NCI-H748 treated with DMSO at 0.1 percent for 48 hours (cell line): Measurements from ENCODE around the gene UBE2J2.

ENCODE experiments used
- DNase-seq: peaks from one replicate; lab custom pipeline; 2025; lab: John Stamatoyannopoulos, UW

The UBE2J2 gene

DNA sequence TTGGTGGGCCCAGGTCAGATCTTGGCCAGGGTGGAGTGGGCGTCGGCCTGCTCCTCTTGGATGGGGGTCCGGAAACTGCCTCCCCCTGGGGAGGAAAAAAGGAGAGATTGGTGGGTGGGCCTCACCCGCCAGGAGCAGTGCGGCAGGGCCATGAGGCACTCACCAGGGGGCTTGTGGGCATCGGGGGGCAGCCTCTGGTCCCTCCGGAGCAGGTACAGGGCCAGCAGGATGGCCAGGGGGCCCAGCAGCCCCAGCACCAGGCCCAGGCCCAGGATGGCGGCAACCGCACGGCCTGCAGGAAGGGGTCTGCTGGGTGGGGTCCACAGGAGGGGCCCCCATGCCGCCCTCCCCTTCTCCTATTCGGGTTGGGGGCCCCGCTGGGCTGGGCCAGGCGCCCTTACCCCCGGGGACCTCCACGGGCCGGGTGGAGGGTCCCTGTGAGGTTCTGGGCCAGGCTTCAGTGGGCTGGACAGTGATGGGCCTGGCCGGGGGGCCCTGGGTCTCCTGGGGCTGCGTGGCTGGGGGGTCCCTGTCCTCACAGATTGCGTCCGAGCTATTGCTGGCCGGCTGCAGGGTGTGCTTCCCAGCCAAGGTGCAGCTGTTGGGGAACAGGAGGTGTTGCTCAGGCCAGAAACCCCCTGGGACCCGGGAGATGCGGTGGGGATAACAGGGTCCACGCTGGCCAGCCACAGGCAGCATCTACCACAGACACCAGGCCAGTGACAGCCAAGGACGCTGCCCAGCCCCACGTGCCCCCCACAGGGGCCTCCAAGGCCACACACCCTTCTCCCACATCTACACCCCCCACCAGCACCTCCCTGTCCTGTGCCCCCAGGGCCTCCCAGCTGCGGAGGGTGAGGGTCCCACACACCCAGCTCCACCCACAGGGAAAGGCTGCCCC lies 61.9 kb downstream of the UBE2J2 start:
- no peak for DNase-seq

DNA sequence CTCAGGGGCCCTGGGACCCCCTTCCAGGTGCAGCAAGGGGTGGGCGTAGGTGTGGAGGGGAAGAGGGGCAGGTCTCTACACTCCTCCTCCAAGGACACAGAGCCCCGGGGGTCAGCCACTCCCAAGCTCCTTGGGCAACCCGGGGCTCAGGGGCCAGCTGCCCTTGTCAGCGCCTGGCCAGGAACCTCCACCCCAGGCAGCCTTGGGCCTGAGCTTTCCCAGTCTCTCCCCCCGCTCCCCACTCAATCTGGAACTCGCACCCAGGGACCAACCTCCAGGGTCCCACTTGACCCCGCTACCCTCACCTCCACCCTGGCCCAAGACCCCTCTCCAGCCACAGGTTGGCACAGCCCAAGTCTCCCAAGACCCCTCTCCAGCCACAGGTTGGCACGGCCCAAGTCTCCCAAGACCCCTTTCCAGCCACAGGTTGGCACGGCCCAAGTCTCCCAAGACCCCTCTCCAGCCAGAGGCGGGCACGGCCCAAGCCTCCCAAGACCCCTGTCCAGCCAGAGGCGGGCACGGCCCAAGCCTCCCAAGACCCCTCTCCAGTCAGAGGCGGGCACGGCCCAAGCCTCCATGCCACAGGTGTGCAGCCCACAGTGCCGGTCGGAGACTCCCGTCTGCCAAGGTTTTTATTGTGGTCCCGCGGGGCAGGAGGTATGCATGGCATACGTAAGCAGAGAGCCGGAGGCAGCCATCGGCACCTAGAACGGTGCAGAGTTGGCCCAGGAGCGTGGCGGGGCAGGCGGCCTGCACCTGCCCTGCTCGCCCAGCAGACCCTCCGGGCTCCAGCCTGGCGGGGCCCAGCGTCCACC lies 62.7 kb downstream of the UBE2J2 start:
- DNase-seq = no peak

DNA sequence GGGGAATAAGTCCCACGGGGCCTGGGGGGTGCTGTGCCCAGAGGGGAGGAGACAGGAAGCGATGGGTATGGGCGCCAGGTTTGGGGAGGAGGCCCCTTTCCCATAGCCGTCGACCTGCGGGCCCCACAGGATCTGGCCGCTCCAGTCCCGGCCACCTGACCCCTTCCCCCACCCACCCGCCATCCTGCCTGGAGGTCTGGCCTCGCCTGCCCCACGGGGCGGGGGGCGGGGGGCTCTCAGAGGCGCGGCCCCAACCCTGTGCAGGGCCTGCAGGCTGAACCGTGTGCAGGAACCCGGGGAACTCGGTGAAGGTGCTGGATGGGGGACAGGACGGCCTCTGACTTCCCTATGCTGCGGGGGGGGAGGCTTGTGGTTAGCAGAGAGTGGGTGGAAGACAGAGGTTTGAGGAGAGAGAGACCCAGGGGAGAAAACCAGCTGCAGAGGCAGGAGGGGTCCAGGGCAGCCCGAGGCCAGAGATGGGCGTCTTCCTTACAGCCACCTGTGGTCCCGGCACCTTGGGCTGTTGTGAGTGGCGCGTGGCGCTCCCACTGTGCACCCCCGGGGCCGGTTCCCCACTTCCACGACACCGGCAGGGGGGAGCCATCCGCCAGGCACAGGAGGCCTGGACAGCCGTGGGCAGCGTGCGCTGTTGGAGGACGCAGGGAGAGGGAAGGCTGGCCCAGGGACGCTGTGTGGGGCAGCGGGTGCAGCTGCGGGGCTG lies 64.8 kb downstream of the UBE2J2 start:
- no peak for DNase-seq

DNA sequence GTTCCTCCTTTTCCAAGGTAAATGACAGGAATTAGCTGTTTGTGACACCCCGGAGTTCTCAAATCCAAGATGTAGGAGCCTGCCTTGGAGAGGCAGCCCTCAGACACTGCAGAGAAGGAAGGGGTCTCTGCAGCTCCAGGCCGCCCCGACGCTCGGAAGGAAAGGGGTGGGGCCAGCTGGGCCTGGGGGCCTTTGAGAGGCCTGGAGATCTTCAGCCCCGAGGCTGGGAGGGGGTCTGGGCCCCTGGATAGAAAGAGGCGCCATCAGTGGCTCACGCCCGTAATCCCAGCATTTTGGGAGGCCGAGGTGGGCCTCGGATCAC lies 66.1 kb downstream of the UBE2J2 start:
- DNase-seq = no peak

DNA sequence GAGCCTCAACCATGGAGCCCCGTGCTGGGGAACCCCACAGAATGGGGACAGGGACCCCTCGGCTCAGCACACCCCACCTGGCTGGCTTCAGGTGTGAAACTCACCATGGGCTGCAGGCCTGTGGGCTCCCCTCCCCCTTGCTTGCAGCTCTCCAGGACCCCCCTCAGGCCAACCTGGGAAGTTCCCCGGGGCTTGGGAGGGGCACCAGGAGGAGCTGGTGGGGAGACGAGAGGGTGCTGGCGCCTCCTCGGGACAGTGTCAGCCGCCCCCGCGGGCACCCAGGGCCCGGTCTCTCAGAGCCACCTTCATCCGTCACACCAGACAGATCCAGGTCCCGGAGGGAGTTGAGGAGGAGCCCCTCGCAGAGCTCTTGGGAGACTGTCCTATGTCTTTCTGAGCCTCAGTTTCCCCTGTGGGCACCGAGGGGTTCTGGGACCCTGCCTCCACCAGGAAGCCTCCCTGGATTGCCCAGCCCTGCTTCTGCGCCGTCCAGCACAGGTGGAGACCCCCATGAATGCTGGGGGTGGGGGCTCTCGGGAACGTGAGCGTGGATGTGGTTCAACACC lies 66.6 kb downstream of the UBE2J2 start:
- no peak for DNase-seq

DNA sequence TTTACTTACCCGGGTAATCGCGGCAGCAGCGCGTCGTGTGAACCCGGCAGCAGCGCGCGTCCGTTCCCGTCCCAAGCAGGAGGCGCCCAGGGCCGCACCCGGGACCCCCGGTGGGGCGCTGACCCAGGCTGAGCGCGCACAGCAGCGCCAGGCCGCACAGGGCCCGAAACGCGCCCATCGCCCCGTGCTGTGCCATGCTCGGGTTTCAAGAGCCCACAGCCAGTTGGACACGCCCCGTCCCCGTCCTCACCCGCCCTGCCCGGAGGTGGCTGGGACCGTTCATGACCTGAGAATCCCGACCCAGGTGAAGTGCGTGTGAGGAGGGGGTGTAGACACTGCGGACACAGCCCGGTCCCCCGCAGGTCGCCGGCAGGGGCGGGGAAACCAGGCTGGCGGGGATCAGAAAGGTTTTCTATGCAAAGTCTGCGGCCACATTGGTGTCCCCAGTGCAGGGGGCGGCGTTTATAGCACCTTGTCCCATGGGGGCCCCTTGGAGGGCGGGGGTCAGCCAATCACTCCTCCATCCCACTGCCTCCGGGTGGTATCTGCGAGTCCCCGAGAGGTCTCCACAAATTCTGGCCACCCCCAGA lies 67.2 kb downstream of the UBE2J2 start, which contains the start of gene TNFRSF18:
TSS of gene TNFRSF18 (minus strand) at position 217 of the 590 bp plus-strand sequence. CDS start at position 196, 21 bp downstream.
- no peak for DNase-seq

DNA sequence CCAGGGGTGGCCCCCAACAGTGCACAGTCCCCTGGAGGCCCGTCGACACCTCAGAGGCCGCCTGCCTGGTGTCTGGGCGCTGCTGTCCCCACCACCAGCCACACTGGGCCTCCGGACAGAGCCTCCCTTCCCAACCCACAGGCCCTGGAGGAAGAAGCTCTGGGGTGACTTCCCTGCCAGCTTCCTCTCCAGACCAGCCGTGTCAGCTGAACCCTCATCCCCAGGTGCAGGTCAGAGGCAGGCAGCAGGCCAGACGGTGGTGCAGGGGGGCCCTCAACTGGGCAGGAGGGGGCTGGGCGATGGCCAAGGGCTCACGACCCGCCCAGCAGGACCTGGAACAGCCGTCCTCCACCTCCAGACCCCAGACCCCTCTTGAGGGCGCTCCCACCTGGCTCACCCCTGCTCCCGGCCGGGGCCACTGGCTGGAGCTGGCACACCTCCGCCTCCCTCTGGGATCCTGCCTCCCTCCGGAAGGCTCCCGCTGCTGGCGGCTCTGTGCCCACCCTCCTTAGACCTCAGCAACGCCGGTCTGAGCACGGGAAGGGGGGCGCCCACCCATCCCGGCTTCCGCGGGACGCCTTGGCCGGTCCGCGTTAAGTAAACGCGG lies 67.8 kb downstream of the UBE2J2 start:
- no peak for DNase-seq

DNA sequence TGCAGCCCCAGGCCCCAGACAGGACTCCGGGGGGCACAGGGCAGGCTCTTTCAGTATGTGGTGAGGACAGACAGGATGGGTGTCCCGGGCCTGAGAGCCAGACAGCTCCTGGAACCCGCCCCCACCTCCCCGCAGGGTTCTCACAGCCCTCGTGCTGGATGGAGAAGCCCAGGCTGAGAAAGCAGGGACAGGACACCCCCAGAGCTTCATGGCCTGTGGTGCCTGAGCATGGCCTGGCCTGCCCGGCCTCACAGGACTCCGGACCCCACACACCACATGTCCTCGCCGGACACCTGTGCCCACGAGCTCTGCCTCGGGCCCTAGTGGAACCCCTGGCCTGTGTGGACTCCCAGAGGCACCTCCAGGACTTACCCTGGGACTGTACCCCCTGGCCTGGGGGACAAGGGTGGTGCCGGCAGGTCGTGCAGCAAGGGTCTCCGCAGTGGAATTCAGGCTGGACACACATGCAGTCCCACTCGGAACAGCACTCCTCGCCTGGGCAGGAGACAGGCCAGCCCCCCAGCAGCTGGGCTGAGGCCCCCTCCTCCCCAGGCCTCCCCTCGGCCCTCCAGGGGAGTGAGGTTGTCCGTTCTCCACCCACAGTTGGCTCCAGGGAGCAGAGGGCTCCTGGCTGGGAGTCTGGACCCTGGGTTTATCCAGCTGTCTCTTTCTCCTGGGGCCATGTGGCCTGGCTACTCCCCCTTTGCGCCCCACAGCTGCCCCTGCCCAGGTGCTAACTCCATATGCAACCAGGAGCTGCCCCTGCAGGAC lies 68.5 kb downstream of the UBE2J2 start:
- DNase-seq = no peak

DNA sequence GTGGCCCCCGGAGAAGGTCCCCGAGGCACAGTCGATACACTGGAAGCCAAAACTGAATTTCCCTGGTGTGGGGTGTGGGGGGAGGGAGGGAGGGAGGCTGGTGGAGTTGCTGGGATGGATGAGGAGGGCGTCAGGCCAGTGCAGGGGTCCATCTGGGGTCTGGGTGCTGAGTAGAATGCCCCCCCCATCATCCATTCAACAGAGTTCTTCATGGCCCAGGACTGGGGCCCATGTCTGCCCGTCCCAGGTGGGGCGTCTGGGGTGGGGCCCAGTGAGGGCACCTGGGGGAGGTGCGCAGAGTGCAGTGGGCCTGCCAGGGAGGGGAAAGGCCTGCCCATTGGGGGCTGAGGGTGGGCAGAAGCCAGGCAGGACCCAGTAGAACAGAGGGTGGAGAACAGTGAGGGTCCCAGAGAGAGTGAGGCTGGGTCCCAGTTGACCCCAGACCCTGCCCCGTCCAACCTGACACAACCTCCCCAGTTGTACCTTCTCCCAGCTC lies 69.2 kb downstream of the UBE2J2 start:
- DNase-seq = no peak
